PFSK-1 (cell line): ENCODE measurements around the gene PI4KA.

Experiments
- FOXP2 ChIP-seq: optimal IDR thresholded peaks from 2 replicates; pipeline ENCODE3; 2011; ENCODE audit warnings: borderline replicate concordance, control low read depth, inconsistent platforms; ENCODE audit not compliant: insufficient read depth; ENCODE audit errors: extremely low read length, extremely low read depth
- POLR2AphosphoS5 ChIP-seq: IDR thresholded peaks from 2 replicates; pipeline ENCODE4 v1.6.1; 2012; ENCODE audit warnings: low read depth, mild to moderate bottlenecking, control low read depth, low read length, moderate library complexity
- REST ChIP-seq, 2 experiments: IDR thresholded peaks; 2 replicates each; pipeline versions ENCODE4 v1.6.1 to v1.8.0; 2011 to 2012; ENCODE audit warnings: low read depth in 2 of 2, low read length in 2 of 2, control low read depth in 1 of 2, inconsistent platforms in 1 of 2, mild to moderate bottlenecking in 1 of 2, moderate library complexity in 1 of 2; ENCODE audit not compliant: insufficient read depth in 1 of 2
- SIN3A ChIP-seq: IDR thresholded peaks from 2 replicates; pipeline ENCODE4 v1.6.1; 2012; ENCODE audit warnings: mild to moderate bottlenecking, low read length, moderate library complexity, borderline replicate concordance; ENCODE audit not compliant: insufficient read depth
- TAF1 ChIP-seq: IDR thresholded peaks from 2 replicates; pipeline ENCODE4 v1.6.1; 2012; ENCODE audit warnings: low read length, control low read depth, borderline replicate concordance; ENCODE audit not compliant: insufficient read depth

PI4KA gene

DNA sequence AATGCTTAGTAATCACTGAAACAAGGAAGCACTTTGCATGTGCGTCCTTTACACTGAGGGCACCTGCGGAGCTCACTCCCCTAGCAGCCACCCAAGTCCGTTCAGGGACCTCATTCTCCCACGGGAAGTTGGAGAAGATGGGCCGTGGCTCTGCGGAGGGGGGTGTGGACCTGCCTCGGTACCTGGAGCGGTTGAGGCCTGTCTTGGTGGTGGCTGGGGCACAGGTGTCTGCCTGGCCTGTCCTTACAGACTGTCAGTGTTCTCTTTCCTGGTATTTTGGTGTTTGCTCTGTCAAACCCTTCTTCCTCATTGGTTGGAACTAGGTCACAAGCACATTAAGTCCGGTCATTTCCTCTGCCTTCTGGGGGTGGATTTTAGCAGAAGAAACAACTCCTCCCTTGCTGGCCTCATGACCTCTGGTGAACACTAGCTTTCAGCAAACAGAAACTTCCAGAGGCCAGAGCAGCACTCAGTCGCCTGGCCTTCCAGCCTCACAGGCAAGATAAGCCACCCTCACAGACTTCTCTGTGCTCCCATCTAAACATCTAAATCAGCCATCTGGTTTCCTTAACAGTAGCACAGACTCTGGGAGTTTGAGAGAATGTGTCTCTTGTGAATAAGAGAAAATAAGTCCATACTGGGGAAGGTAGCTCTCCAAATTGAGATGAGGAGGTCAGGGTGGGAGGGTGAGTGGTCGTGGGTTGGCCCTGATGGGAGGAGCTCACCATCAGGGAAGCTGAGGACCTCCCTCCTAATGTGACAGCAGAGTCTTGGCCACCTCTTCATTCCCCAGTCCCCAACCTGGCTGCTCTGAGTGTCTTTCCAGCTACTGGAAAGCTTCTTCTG, 8.8 kb upstream of the PI4KA start:
- 0 out of 2 replicates have a peak, but pooled peaks have one; percentile 10 for TF ChIP-seq POLR2AphosphoS5
- no peak for TF ChIP-seq SIN3A
- TF ChIP-seq FOXP2 = no peak
- TF ChIP-seq REST (IDR thresholded peaks at IDR 0.05; ENCODE audit: insufficient read depth in 1 of 2, low read depth in 2 of 2, low read length in 2 of 2) = no peak

- TF ChIP-seq FOXP2 (no peak), POLR2AphosphoS5 (no peak), TAF1 (no peak), SIN3A (no peak), REST (IDR thresholded peaks at IDR 0.05; ENCODE audit: insufficient read depth in 1 of 2, low read depth in 2 of 2, low read length in 2 of 2) (no peak)
Observed at GRCh38 chr22:20866736-20867135, 8.1 kb upstream of the PI4KA start.

- TF ChIP-seq SIN3A = no peak
- no peak for TF ChIP-seq TAF1
- TF ChIP-seq POLR2AphosphoS5 = no peak
- no peak for TF ChIP-seq FOXP2
- TF ChIP-seq REST (IDR thresholded peaks at IDR 0.05; ENCODE audit: insufficient read depth in 1 of 2, low read depth in 2 of 2, low read length in 2 of 2) = no peak
Observed at GRCh38 chr22:20865875-20866445, 7.3 kb upstream of the PI4KA start.

DNA sequence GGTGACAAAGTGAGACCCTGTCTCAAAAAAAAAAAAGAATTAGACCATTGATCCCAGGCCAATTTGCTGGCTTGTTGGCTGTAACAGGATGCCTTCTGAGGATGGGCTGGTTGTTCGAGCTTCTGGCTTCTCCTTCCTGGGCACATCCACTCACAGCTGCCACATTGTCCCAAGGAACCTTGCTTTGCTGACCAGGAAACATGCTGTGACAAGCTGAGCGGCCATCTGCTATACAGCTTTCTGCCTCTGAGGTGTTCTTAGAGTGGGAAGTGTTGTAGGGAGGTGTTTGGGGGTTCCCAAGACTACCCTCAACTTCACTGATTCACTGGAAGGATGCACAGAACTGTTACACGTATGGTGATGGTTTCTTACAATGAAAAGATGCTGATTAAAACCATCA, 6.7 kb upstream of the PI4KA start:
- TF ChIP-seq SIN3A (no peak), FOXP2 (no peak), POLR2AphosphoS5 (no peak), REST (IDR thresholded peaks at IDR 0.05; ENCODE audit: insufficient read depth in 1 of 2, low read depth in 2 of 2, low read length in 2 of 2) (no peak), TAF1 (no peak)
